NCI-H460 (cell line): ENCODE data around the gene ZNF511. TPM values are rescaled to one million over a fixed set of nuclear protein-coding genes. Genes with fewer than 3 reads are reported as not detected.

Source experiments
- small RNA-seq, 2 experiments: library from RNA; depleted of rRNA; stranded (forward); fragments of <200 nt; gene quantifications; one replicate each; pipeline ENCODE3, GENCODE V24; 2014
- total RNA-seq: library from RNA; depleted of rRNA; stranded (reverse); fragments of >200 nt; shearing (Covaris generic); gene quantifications from 2 replicates; pipeline ENCODE4 v1.2.3, GENCODE V29; 2014; rRNA removed

ZNF511 gene
- total RNA-seq, 1 experiment from 2014 or later, result 50.4 TPM

Small RNAs within 50 kb of the gene (small RNA-seq; reads per million reads assigned to genes)
- gene BANF1P2, result 0 reads per million in 2 experiments

Other genes with a start within 250 kb of the ZNF511 start
- not detected in 2 replicates for gene ADGRA1, start 221.0 kb upstream of the ZNF511 start, total RNA-seq
- gene KNDC1, start 148.7 kb upstream of the ZNF511 start, total RNA-seq, result 0.09 and 1.1 TPM in 2 replicates
- not detected in 2 replicates for gene UTF1, start 78.7 kb upstream of the ZNF511 start, total RNA-seq
- not detected in 2 replicates for gene VENTX, start 71.1 kb upstream of the ZNF511 start, total RNA-seq
- gene ADAM8, start 32.0 kb upstream of the ZNF511 start, total RNA-seq, result 2.5 and 3.7 TPM in 2 replicates
- 52.9 and 55.9 TPM in 2 replicates for gene TUBGCP2, start within 50 bp of the ZNF511 start, total RNA-seq
- gene CALY, start 28.0 kb downstream of the ZNF511 start, total RNA-seq, result 0.20 TPM in 1 of 2 replicates, not detected in the other
- gene PRAP1, start 38.5 kb downstream of the ZNF511 start, total RNA-seq, result not detected in 2 replicates
- gene FUOM, start 49.1 kb downstream of the ZNF511 start, total RNA-seq, result 5.0 and 7.2 TPM in 2 replicates
- gene ECHS1, start 64.4 kb downstream of the ZNF511 start, total RNA-seq, result 108 and 109 TPM in 2 replicates
- gene PAOX, start 70.3 kb downstream of the ZNF511 start, total RNA-seq, result 1.1 and 1.6 TPM in 2 replicates
- 16.6 and 27.1 TPM in 2 replicates for gene MTG1, start 85.2 kb downstream of the ZNF511 start, total RNA-seq
- gene SPRN, start 115.7 kb downstream of the ZNF511 start, total RNA-seq, result not detected in 2 replicates
- gene SCART1, start 145.0 kb downstream of the ZNF511 start, total RNA-seq, result 0.92 and 1.2 TPM in 2 replicates
- 1.4 and 1.6 TPM in 2 replicates for gene CYP2E1, start 218.4 kb downstream of the ZNF511 start, total RNA-seq